SIG-M5 treated with dmso at 0.1 percent for 504 hours (cell line): ENCODE results near the gene PIGS.

Source experiments
- DNase-seq: peaks from one replicate; lab custom pipeline; 2025; ENCODE audit not compliant: unreplicated experiment; lab: John Stamatoyannopoulos, UW

PIGS gene

GRCh38 chr17:28551421-28552175, 19.7 kb downstream of the PIGS start:
- DNase-seq: no peak

GRCh38 chr17:28550858-28551257, 20.5 kb downstream of the PIGS start:
- DNase-seq: no peak

- DNase-seq: peak; percentile 66
These were observed 21.8 kb downstream of the PIGS start for GRCh38 chr17:28549236-28550132.

- no peak for DNase-seq
These were observed 22.8 kb downstream of the PIGS start for GRCh38 chr17:28548417-28549130.

GRCh38 chr17:28547623-28548416, 23.5 kb downstream of the PIGS start:
- DNase-seq: peak; percentile 70

GRCh38 chr17:28547096-28547622, 24.2 kb downstream of the PIGS start:
- DNase-seq: no peak

- no peak for DNase-seq
These were observed 25.4 kb downstream of the PIGS start for GRCh38 chr17:28545787-28546415.

- DNase-seq: no peak
These were observed 26.2 kb downstream of the PIGS start for GRCh38 chr17:28545141-28545503.

- no peak for DNase-seq
These were observed 26.8 kb downstream of the PIGS start for GRCh38 chr17:28544402-28545140.

GRCh38 chr17:28541439-28541838, 29.9 kb downstream of the PIGS start:
- no peak for DNase-seq

GRCh38 chr17:28540231-28540630, 31.1 kb downstream of the PIGS start:
- DNase-seq: no peak

GRCh38 chr17:28538296-28538895, 32.9 kb downstream of the PIGS start:
- no peak for DNase-seq

- no peak for DNase-seq
These were observed 34.1 kb downstream of the PIGS start for GRCh38 chr17:28537219-28537610.

GRCh38 chr17:28536532-28537218, 34.6 kb downstream of the PIGS start:
- no peak for DNase-seq

GRCh38 chr17:28534740-28535375, 36.5 kb downstream of the PIGS start:
- no peak for DNase-seq

- DNase-seq: no peak
These were observed 38.1 kb downstream of the PIGS start for GRCh38 chr17:28533091-28533807.
